SU-DHL-6 (cell line): ENCODE measurements around the gene SCNM1.

Experiments used
- EZH2phosphoT487 ChIP-seq: fragments of 200-600 bp; sonication (generic), shearing (Covaris generic); conservative IDR thresholded peaks from 2 replicates; pipeline ENCODE4 v1.6.1; 2018; ENCODE audit warnings: mild to moderate bottlenecking, antibody characterized with exemption, low read length, moderate library complexity, mixed read lengths
- TF ChIP-seq, protein P1 (sequence below): fragments of 200-600 bp; sonication (generic); IDR thresholded peaks from one replicate; pipeline ENCODE4 v1.5.1; 2017; ENCODE audit warnings: antibody characterized with exemption, mild to moderate bottlenecking, low read length, moderate library complexity; ENCODE audit not compliant: insufficient read depth, poor library complexity, severe bottlenecking

DNA sequence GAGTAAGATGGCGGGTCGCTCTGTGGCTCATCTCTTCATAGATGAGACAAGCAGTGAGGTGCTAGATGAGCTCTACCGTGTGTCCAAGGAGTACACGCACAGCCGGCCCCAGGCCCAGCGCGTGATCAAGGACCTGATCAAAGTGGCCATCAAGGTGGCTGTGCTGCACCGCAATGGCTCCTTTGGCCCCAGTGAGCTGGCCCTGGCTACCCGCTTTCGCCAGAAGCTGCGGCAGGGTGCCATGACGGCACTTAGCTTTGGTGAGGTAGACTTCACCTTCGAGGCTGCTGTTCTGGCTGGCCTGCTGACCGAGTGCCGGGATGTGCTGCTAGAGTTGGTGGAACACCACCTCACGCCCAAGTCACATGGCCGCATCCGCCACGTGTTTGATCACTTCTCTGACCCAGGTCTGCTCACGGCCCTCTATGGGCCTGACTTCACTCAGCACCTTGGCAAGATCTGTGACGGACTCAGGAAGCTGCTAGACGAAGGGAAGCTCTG lies 7.1 kb upstream of the SCNM1 start:
- TF ChIP-seq, protein P1, sequence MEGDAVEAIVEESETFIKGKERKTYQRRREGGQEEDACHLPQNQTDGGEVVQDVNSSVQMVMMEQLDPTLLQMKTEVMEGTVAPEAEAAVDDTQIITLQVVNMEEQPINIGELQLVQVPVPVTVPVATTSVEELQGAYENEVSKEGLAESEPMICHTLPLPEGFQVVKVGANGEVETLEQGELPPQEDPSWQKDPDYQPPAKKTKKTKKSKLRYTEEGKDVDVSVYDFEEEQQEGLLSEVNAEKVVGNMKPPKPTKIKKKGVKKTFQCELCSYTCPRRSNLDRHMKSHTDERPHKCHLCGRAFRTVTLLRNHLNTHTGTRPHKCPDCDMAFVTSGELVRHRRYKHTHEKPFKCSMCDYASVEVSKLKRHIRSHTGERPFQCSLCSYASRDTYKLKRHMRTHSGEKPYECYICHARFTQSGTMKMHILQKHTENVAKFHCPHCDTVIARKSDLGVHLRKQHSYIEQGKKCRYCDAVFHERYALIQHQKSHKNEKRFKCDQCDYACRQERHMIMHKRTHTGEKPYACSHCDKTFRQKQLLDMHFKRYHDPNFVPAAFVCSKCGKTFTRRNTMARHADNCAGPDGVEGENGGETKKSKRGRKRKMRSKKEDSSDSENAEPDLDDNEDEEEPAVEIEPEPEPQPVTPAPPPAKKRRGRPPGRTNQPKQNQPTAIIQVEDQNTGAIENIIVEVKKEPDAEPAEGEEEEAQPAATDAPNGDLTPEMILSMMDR, result no peak
- no peak for TF ChIP-seq EZH2phosphoT487
